ENCODE data around the gene SLC17A6.

SLC17A6 gene

DNA sequence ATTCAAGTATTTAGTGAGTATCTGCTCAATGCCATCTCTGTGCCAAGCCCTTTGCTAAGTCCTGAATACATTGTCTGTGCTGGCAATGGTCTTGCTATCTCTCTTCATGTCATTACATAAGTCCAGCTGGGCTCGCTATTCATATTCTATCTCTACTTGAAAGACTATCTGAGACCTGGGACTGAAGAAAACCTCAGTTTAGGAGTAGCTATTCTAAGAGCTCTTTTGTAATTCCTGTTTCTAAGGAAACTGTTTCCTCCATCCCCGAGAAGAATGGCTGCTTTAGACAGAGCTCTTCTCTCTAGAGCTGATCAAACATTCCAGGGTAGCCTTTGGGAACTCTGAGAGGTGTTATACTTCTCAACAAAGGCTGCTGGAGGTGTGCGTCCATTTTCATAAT is 33.0 kb downstream of the SLC17A6 start:
- in situ Hi-C loops (cut with MboI; ENCODE audit: low sequenced_read_pairs, unreplicated experiment), result no loop called here
- no peak for DNase-seq (ENCODE audit: low spot score)
- TF ChIP-seq, protein P1, sequence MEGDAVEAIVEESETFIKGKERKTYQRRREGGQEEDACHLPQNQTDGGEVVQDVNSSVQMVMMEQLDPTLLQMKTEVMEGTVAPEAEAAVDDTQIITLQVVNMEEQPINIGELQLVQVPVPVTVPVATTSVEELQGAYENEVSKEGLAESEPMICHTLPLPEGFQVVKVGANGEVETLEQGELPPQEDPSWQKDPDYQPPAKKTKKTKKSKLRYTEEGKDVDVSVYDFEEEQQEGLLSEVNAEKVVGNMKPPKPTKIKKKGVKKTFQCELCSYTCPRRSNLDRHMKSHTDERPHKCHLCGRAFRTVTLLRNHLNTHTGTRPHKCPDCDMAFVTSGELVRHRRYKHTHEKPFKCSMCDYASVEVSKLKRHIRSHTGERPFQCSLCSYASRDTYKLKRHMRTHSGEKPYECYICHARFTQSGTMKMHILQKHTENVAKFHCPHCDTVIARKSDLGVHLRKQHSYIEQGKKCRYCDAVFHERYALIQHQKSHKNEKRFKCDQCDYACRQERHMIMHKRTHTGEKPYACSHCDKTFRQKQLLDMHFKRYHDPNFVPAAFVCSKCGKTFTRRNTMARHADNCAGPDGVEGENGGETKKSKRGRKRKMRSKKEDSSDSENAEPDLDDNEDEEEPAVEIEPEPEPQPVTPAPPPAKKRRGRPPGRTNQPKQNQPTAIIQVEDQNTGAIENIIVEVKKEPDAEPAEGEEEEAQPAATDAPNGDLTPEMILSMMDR (IDR thresholded peaks at IDR 0.05; ENCODE audit: borderline replicate concordance, control extremely low read depth, extremely low read depth, insufficient read depth, missing control alignments), result no peak

DNA sequence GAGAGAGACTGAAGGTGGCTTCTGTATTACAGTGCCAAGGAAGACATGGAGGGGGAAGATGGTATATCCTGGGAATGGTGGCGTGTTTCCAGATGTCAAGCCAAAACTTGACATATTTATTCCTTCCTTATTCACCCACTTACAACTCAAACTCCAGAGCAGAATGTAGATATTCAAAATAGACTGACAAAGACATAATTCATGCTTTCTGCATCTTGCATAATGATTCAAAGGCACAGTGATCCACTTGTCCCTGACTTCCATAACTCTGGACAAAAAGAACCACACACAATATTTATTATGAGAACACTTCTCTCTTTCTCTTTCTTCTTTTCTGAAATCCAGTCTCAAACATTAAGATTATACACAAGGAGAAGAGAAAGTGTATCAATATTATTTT is 48.9 kb downstream of the SLC17A6 start:
- DNase-seq (ENCODE audit: low spot score), result no peak
- in situ Hi-C loops (cut with MboI; ENCODE audit: low sequenced_read_pairs, unreplicated experiment), result no loop called here
- TF ChIP-seq, protein P1 (IDR thresholded peaks at IDR 0.05; ENCODE audit: borderline replicate concordance, control extremely low read depth, extremely low read depth, insufficient read depth, missing control alignments), result no peak

- in situ Hi-C loops (cut with MboI; ENCODE audit: low sequenced_read_pairs, unreplicated experiment), result no loop called here
- DNase-seq (ENCODE audit: low spot score), result no peak
- TF ChIP-seq, protein P1 (IDR thresholded peaks at IDR 0.05; ENCODE audit: borderline replicate concordance, control extremely low read depth, extremely low read depth, insufficient read depth, missing control alignments), result no peak
Observed at GRCh38 chr11:22389526-22390282, 51.5 kb downstream of the SLC17A6 start.

- in situ Hi-C loops (cut with MboI; ENCODE audit: low sequenced_read_pairs, unreplicated experiment), result no loop called here
- TF ChIP-seq, protein P1 (IDR thresholded peaks at IDR 0.05; ENCODE audit: borderline replicate concordance, control extremely low read depth, extremely low read depth, insufficient read depth, missing control alignments), result no peak
- no peak for DNase-seq (ENCODE audit: low spot score)
Observed at GRCh38 chr11:22390283-22390655, 52.1 kb downstream of the SLC17A6 start.

DNA sequence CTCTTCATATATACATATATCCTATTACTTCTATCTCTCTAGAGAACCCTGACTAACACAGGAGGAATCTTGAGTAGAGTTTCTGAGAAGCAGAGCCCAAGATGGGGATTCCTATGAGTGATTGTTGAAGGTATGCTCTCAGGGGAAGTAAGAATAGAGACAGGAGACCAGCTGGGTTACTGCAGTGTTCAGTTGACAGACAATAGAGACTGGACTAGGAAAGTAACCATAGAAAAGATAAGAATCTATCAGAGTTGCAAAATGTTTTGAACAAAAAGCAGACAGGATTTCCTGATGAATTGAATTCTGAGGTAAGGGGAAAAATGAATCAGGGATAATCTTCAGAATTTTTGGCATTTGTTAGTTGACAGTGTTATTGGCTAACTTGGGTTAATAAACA is 54.4 kb downstream of the SLC17A6 start:
- in situ Hi-C loops (cut with MboI; ENCODE audit: low sequenced_read_pairs, unreplicated experiment), result no loop called here
- DNase-seq (ENCODE audit: low spot score), result no peak

GRCh38 chr11:22405377-22405776 is 67.2 kb downstream of the SLC17A6 start:
- TF ChIP-seq, protein P1 (IDR thresholded peaks at IDR 0.05; ENCODE audit: borderline replicate concordance, control extremely low read depth, extremely low read depth, insufficient read depth, missing control alignments), result no peak
- in situ Hi-C loops (cut with MboI; ENCODE audit: low sequenced_read_pairs, unreplicated experiment), result no loop called here
- DNase-seq (ENCODE audit: low spot score), result no peak

More for the DNA sequence above, 54.4 kb downstream of the SLC17A6 start:
- TF ChIP-seq, protein P1 (IDR thresholded peaks at IDR 0.05; ENCODE audit: borderline replicate concordance, control extremely low read depth, extremely low read depth, insufficient read depth, missing control alignments), result no peak

All from GM13976 (cell line).